Stimulated activated CD8-positive, alpha-beta memory T cell treated with anti-CD3 and anti-CD28 coated beads, Interleukin-7, amount 100 ng/mL, for 48 hours (primary cell): Measurements from ENCODE around the gene NSUN2.
"Not testable (repeated sequence)": the region's sequence is repeated elsewhere in the genome, so short reads cannot be mapped to it uniquely, and the experiment has no call there.

Experiments used
- DNase-seq, 2 donors: peaks; one replicate each; pipeline ENCODE4 v3.0.0-alpha.2; 2020; ENCODE audit warnings: low read depth in 1 of 2; ENCODE audit errors: extremely low read depth in 1 of 2

The NSUN2 gene

GRCh38 chr5:6645571-6646362 is 12.9 kb upstream of the NSUN2 start:
- not testable (repeated sequence) for DNase-seq

GRCh38 chr5:6644794-6645241 is 12.0 kb upstream of the NSUN2 start:
- DNase-seq: no peak

- no peak for DNase-seq
Observed at GRCh38 chr5:6642655-6643054, 9.8 kb upstream of the NSUN2 start.

GRCh38 chr5:6638236-6638635 is 5.4 kb upstream of the NSUN2 start:
- no peak for DNase-seq

GRCh38 chr5:6637590-6637989 is 4.7 kb upstream of the NSUN2 start:
- DNase-seq: no peak

GRCh38 chr5:6637022-6637421 is 4.2 kb upstream of the NSUN2 start:
- DNase-seq: no peak

- DNase-seq: no peak
Observed at GRCh38 chr5:6636293-6636692, 3.4 kb upstream of the NSUN2 start.

- no peak for DNase-seq
Observed at GRCh38 chr5:6634788-6635430, 2.1 kb upstream of the NSUN2 start.

GRCh38 chr5:6634306-6634705 is 1.5 kb upstream of the NSUN2 start:
- no peak for DNase-seq

- DNase-seq: no peak
Observed at GRCh38 chr5:6633469-6634245, 813 bp upstream of the NSUN2 start.

- DNase-seq: no peak
Observed at GRCh38 chr5:6632324-6632887, 438 bp downstream of the NSUN2 start.

GRCh38 chr5:6631441-6631840 is 1.4 kb downstream of the NSUN2 start:
- no peak for DNase-seq

- DNase-seq: no peak
Observed at GRCh38 chr5:6626508-6626907, 6.3 kb downstream of the NSUN2 start.

- no peak for DNase-seq
Observed at GRCh38 chr5:6623941-6624340, 8.9 kb downstream of the NSUN2 start.

GRCh38 chr5:6623228-6623627 is 9.6 kb downstream of the NSUN2 start:
- no peak for DNase-seq

GRCh38 chr5:6616632-6617031 is 16.2 kb downstream of the NSUN2 start:
- no peak for DNase-seq

GRCh38 chr5:6615034-6615815 is 17.6 kb downstream of the NSUN2 start:
- no peak for DNase-seq

GRCh38 chr5:6611334-6612256 is 21.2 kb downstream of the NSUN2 start:
- no peak for DNase-seq

- DNase-seq: no peak
Observed at GRCh38 chr5:6608016-6608415, 24.8 kb downstream of the NSUN2 start.

GRCh38 chr5:6607559-6607936 is 25.3 kb downstream of the NSUN2 start:
- DNase-seq: no peak
